Measurements from ENCODE around the gene XXYLT1. TPM values are rescaled to one million over a fixed set of nuclear protein-coding genes. Genes with fewer than 3 reads are reported as not detected.
A peak's percentile ranks its signal among the peaks of the same experiment; 100 is the strongest.

XXYLT1 gene
- total RNA-seq, 1 donor from 2014 or later, result 22.3 TPM

DNA sequence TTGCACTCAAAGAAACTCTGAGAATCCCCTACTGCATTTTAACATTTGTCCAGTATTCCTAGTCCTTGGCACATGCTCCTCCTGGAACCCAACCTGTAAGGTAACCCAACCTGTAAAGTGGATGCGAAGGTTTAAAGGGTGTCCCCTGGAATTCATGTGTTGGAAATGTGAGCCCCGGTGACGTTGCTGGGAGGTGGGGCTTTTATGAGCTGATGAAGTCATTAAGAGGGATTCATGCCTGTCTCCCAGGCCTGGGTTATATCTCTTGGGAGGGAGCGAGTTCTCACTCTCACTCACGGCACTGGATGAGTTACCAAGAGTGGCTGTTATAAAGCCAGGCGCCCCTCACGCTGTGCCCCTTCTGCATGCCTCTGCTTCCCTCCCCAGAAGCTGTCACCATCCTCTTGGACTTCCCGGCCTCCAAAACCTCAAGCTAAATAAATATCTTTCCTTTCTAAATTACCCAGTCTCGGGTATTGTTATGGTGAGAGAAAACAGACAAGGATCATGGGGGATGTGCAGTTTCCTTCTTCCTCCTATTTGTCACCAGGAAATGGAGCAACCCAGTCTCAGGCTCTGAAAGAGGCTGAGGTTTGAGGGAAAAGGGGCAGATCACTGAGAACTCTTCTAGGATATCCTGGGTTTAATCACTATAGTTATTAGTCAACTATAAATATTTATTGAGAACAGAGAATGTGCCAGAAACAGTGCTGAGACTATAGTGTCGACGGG, 7.6 kb downstream of the XXYLT1 start:
- Mint-ChIP-seq H3K4me1 (ENCODE audit: low read depth, unreplicated experiment) (peaks cover 35% of the 10 kb centered on the region), H3K9me3 (ENCODE audit: unreplicated experiment) (peaks cover 1% of the 10 kb centered on the region)

DNA sequence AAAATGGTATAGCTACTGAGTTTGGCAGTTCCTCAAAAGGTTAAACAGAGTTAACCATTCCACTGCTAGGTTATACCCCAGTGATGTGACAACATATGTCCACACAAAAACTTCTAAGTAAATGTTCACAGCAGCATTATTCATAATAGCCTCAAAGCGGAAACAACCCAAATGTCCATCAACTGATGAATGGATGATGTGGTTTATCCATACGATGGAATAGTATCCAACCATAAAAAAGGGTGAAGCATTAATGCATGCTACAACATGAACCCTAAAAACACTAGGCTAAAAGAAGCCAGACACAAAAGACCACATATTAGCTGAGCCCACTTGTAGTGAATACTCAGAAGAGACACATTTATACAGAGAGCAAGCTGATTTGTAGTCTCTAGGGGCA, 9.0 kb downstream of the XXYLT1 start:
- Mint-ChIP-seq H3K9me3 (ENCODE audit: unreplicated experiment) (peaks cover 4% of the 10 kb centered on the region), H3K4me1 (ENCODE audit: low read depth, unreplicated experiment) (peaks cover 34% of the 10 kb centered on the region), H3K27ac (ENCODE audit: unreplicated experiment) (no peak overlapping the region), H3K27me3 (ENCODE audit: unreplicated experiment) (peaks cover 4% of the 10 kb centered on the region), H3K36me3 (ENCODE audit: unreplicated experiment) (no peaks in the 10 kb centered on the region), H3K4me3 (ENCODE audit: unreplicated experiment) (no peak overlapping the region)
- TF ChIP-seq, protein P1, sequence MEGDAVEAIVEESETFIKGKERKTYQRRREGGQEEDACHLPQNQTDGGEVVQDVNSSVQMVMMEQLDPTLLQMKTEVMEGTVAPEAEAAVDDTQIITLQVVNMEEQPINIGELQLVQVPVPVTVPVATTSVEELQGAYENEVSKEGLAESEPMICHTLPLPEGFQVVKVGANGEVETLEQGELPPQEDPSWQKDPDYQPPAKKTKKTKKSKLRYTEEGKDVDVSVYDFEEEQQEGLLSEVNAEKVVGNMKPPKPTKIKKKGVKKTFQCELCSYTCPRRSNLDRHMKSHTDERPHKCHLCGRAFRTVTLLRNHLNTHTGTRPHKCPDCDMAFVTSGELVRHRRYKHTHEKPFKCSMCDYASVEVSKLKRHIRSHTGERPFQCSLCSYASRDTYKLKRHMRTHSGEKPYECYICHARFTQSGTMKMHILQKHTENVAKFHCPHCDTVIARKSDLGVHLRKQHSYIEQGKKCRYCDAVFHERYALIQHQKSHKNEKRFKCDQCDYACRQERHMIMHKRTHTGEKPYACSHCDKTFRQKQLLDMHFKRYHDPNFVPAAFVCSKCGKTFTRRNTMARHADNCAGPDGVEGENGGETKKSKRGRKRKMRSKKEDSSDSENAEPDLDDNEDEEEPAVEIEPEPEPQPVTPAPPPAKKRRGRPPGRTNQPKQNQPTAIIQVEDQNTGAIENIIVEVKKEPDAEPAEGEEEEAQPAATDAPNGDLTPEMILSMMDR (IDR thresholded peaks at IDR 0.05; ENCODE audit: partially characterized antibody, unreplicated experiment), result no peak
- DNase-seq, result no peak

More for the DNA sequence above, 7.6 kb downstream of the XXYLT1 start:
- Mint-ChIP-seq H3K4me3 (ENCODE audit: unreplicated experiment) (no peak overlapping the region), H3K27ac (ENCODE audit: unreplicated experiment) (no peak overlapping the region), H3K27me3 (ENCODE audit: unreplicated experiment) (peaks cover 4% of the 10 kb centered on the region), H3K36me3 (ENCODE audit: unreplicated experiment) (no peaks in the 10 kb centered on the region)
- TF ChIP-seq, protein P1 (IDR thresholded peaks at IDR 0.05; ENCODE audit: partially characterized antibody, unreplicated experiment), result no peak
- no peak for DNase-seq

DNA sequence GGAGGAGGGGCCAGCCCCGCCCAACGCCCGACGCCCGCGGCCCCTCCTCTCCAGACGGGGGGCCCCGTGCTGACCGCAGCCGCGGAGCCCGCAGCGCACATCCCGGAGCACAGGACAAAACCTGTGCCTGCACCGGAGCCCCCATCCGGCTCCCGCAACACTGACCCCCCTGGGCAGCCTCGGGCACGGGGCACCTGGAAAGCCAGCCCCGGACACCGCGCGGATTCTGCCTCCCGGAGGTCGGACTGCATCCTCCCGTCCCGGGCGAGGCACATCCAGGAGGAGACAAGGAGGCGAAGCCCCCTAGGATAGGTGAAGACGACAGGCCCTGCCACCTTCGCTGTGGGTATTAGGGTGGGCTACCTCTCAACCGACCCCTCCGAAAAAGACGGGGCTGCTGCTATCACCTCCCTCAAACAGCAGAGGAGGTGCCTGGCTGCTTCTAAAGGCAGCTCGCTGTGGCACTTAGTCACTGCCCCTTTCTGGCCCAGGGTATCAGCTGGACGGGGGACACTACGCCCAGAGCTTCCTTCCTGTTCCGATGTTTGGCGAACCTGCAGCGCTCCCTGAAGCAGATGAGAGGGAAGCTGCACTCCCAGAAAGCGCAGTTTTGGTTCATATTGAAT, 10.6 kb downstream of the XXYLT1 start:
- peak overlapping the region; percentile 83 for H3K4me3 Mint-ChIP-seq (ENCODE audit: unreplicated experiment)
- DNase-seq, result no peak
- peaks cover 3% of the 10 kb centered on the region for H3K27me3 Mint-ChIP-seq (ENCODE audit: unreplicated experiment)
- peak overlapping the region; percentile 73 for H3K27ac Mint-ChIP-seq (ENCODE audit: unreplicated experiment)
- peaks cover 6% of the 10 kb centered on the region for H3K9me3 Mint-ChIP-seq (ENCODE audit: unreplicated experiment)
- TF ChIP-seq, protein P1 (IDR thresholded peaks at IDR 0.05; ENCODE audit: partially characterized antibody, unreplicated experiment), result peak; percentile 47
- peaks cover 31% of the 10 kb centered on the region for H3K4me1 Mint-ChIP-seq (ENCODE audit: low read depth, unreplicated experiment)
- H3K36me3 Mint-ChIP-seq (ENCODE audit: unreplicated experiment), result no peaks in the 10 kb centered on the region

DNA sequence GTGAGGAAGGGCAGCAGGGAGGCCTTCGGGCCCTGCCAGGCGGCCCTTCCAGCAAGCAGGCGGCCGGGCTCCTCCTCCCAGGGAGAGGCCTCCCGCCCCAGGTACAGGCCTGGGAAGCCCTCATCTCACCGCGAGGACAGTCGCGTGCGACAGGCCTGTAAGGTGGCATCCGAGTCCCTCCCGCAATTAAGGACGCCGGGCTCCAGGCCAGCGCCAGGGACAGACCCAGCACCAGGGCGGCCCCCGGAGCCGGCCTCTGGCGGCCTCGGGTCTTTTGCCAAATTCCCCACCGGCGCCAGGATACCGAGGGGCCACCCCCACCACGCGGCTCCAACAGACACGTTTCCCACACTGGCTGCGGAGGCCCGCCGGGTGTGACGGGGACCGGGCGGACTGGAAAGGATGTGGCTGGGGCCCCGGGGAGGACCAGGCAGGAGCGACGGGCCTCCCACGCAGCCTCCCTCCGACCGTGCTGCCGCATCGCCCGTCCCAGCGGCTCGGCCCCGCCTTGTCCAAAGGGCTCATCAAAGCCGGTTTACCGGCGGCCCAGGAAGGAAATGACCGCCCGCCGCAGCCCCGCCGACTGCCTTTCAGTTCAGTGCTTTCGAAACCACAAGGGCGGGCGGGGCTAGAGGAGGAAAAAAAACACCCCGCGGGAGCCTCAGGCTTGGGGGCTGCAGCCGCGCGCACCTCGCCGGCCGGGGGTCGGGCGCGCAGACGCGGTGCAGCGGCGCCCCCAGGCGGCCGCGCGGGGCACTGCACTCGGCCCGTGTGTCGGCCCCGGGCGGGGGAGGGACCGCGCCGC, 11.3 kb downstream of the XXYLT1 start:
- Mint-ChIP-seq H3K4me1 (ENCODE audit: low read depth, unreplicated experiment) (peaks cover 36% of the 10 kb centered on the region), H3K4me3 (ENCODE audit: unreplicated experiment) (peak overlapping the region; percentile 69), H3K27me3 (ENCODE audit: unreplicated experiment) (peaks cover 4% of the 10 kb centered on the region), H3K36me3 (ENCODE audit: unreplicated experiment) (no peaks in the 10 kb centered on the region), H3K9me3 (ENCODE audit: unreplicated experiment) (peaks cover 6% of the 10 kb centered on the region), H3K27ac (ENCODE audit: unreplicated experiment) (no peak overlapping the region)
- TF ChIP-seq, protein P1 (IDR thresholded peaks at IDR 0.05; ENCODE audit: partially characterized antibody, unreplicated experiment), result peak; percentile 80
- peak; percentile 91 for DNase-seq

Data from glutamatergic neuron (in vitro differentiated cells).